ENCODE measurements around the gene NOMO2.
"Not testable (repeated sequence)": the region's sequence is repeated elsewhere in the genome, so short reads cannot be mapped to it uniquely, and the experiment has no call there.

DNA sequence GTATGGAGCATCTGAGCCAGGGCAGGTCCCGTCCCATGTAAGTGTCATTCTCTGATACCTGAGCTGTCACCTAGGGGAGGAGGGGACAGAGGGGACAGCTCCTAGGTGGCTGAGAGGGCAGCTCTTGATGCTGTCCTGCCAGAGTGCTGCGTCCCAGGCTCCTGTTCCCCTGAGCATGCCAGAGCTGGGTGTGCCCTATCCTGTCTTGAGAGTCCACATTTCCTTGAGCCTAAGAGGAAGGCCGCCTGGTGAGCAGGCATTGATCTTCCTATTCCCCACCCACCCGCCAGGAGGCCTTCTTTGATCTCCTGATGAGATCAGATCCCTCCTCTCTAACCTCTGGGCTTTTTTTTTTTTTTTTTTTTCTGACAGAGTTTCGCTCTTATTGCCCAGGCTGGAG is 32.0 kb upstream of the NOMO2 start:
- not testable (repeated sequence) for TF ChIP-seq ZFX (IDR thresholded peaks at IDR 0.05; ENCODE audit: borderline replicate concordance); CTCF (IDR thresholded peaks at IDR 0.05)

Data from 22Rv1 (cell line).